GM21619 (cell line): Measurements from ENCODE around the gene EPS8L2.

ENCODE experiments used
- ATAC-seq: cut with Tn5 transposase; IDR thresholded peaks from one replicate; pipeline ENCODE4 v1.9.1; 2021; ENCODE audit not compliant: unreplicated experiment

EPS8L2 gene

DNA sequence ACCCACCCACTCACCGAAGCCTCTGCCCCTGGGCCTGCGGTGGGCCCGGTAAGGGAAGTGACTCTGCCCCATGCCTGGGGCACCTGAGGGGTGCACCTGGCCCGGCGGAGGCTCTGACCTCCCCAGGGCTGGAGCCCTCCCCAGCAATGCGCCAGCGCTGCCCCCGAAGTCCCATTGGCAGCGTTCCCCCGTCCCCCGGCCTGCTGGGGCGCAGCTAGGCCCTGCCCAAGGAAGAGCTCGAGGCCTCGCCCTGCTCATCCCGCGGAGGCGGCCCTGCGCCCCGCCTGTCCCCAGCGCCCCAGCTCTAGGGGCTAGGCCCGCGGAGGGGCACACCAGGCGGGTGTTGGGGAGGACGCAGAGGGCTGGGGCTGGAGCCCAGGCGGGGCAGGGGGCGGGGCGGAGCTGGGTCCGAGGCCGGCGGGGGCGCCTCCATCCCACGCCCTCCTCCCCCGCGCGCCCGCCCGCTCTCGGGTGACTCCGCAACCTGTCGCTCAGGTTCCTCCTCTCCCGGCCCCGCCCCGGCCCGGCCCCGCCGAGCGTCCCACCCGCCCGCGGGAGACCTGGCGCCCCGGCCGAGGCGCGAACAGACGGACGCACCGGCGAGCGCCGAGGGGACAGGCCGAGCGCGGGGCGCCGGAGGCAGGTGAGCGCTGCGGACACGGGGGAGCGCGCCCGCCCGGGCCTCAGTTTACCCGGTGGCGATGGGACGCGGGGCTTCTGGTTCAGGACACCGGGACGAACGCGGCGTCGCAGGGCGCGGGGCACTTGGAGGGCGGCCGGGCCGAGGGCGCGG, at the start of gene EPS8L2:
Gene EPS8L2, plus strand, starts transcription at position 586 of the 793 bp plus-strand sequence. CDS start 3,177 bp downstream, outside the sequence.
- no peak for ATAC-seq

DNA sequence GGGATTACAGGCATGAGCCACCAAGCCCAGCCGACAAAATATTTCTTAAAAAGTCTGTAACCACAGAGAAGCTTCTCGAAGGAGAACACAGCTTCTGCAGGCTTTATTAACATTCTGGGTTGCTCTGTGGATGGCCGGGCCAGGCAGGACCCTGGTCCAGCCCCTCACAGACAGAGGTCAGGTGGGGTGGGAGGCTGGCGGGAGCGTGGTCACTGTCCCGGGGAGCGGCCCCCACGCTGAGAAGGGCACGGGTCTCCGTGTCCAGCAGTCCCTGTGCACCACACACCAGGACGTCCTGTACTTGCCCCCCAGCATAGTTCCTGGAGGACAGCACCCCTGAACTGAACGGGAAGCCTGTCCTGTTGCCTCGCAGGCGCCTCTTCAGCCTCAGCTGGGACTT, 49.6 kb upstream of the EPS8L2 start:
- no peak for ATAC-seq

DNA sequence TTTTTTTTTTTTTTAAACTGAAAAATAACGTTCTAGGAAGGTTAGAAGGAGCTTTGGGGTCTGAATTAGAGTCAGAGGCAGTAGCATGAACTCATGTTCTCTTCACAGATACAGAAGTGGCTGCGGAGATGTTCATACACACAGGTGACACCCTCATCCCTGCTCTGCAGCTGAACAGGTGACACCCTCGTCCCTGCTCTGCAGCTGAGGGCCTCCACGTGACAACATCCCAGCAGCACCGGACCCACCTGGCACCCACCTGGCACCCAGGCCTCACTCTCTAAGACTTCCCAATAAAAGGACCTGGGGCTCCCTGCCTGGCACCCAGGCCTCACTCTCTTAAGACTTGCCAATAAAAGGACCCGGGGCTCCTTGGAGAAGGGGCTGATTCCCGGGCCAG, 49.2 kb upstream of the EPS8L2 start:
- ATAC-seq = no peak

DNA sequence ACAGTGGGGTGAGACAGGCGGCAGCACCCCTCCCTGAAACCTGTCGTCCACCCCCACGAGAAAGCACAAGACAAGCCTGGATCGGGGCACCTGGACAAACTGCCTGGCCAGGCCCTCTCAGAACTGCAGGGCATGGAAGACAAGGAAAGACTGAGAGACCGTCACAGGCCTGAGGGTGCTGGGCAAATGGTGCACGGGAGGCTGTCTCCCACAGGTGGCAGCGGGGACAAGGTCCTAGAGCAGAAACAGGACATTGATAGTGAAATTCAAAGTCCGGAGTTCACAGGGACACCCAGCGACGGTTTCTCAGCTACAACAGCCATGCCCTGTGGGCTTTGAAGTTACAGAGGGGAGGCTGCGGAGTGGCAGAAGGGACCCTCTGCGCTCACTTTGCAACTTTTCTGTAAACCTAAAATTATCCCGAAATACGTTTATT, 48.3 kb upstream of the EPS8L2 start:
- ATAC-seq = no peak

DNA sequence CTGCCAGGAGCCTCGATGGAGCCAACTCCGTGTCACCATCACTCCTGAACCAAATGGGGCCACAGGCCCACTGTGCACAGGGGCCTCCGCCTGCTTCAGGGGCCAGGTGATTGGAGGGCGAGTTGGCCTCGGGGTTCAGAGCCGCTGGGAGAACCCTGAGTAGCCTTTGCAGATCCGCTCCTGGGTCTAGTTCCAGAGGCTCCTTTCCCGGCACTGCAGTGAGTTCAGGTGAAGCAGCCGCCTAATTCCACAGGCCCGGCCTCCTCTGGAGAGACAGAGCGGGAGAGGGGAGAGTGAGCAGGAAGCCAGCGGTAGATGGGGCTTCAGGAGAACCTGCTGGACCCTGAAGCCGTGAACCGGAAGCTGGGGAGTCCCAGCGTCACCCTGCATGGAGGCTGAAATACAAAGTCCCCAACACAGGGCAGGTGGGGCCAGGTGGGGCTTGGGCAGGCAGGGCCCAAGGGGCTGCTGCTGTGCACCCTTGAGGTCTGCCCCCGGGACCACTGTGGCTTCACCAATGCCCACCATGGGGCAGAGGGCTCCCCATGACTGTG, 46.4 kb upstream of the EPS8L2 start:
- no peak for ATAC-seq

DNA sequence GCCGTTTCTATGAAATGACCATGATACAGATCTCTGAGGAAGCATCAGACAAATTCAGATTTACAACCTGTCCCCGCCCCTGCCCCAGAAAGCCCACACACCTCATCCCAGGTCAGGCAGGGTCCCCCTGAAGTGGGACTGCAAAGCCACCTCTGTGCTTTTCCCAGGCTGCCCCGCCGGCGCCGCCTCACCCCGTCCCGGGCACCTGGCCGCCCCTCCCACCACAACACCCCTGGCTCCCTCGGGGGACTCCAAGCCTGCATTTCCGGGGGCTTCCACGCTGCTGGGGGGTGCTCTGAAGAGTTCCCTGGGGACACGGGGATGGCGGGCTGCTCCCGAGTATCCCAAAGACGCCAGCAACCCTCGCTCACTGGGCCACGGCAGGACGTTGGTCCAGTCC, 45.8 kb upstream of the EPS8L2 start:
- no peak for ATAC-seq

DNA sequence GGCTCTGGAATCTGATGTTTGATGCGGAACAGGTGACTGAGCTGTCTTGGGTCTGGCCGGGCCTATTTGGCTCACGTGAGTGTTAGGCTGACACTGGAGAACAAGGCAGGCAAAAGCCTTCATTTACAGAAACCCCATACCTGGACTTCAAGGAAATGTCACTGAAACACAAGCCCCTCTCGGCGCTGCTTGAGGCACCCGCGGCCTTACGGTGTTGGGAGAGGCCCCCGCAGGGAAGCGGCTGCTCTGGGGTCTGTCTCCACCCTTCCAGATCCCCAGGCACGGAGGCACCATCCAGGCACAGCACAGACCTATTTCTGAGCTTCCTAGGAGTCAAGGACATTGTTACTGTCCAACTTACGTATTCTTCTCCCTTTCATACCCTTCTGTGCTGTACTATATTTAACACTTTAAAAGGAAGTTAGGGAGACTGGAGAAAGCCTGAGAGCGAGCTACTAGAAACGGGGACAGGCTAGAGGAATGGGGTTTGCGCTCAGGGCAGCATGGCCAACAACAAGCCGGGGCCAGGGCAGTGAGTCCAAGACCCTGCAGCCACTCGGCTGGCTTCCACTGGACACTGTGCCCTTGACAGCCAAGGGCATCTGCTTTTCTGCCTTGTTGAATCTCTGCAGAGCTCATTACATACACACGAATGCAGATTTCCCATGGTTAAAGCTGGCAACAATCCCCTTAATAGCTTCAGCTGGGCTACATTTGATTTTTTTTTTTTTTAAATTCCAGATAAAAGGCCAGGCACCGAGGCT, 45.2 kb upstream of the EPS8L2 start:
- no peak for ATAC-seq

DNA sequence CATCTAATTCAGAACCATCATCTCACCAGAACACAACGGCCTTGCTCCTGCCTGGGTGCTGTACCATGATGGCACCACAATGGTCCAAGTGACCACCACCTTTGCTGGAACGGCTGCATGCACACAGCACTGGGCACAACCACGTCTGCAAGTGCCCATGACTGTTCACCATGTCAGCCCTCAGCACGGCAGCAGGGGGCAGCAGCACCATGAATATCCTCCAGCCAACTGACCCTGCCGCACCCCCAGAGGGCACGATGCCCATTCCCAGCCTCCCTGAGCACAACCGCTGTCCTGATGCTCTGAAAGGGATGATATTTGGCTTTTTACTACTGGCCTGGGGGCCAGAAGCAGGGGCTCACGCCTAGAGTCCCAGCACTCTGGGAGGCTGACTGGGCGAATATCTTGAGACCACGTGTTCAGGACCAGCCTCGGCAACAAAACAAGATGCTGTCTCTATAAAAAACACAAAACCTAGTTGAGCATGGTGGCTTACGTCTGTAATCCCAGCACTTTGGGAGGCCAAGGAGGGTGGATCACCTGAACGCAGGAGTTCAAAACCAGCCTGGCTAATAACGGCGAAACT, 43.2 kb upstream of the EPS8L2 start:
- no peak for ATAC-seq

DNA sequence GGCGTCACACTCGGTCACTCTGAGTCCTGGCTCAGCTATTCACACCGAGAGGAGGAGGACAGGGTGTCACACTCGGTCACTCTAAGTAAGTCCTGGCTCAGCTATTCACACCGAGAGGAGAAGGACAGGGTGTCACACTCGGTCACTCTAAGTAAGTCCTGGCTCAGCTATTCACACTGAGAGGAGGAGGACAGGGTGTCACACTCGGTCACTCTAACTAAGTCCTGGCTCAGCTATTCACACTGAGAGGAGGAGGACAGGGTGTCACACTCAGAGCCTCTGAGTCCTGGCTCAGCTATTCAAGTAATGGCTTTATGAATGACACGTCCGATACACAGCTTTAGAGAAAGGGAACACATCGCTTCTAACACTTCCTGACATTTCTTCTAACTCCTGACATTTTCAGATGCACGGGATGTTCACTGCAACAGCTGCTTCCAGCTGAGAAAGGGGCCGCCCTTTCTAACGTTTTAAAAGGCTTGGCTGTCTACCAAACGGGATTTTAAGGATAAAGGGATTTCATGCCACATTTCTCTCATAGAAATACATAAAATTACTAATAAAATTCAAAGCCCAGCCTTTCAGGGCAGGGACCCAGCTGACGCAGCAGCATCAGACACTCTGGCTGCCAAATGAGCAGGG, 40.8 kb upstream of the EPS8L2 start:
- ATAC-seq = no peak

DNA sequence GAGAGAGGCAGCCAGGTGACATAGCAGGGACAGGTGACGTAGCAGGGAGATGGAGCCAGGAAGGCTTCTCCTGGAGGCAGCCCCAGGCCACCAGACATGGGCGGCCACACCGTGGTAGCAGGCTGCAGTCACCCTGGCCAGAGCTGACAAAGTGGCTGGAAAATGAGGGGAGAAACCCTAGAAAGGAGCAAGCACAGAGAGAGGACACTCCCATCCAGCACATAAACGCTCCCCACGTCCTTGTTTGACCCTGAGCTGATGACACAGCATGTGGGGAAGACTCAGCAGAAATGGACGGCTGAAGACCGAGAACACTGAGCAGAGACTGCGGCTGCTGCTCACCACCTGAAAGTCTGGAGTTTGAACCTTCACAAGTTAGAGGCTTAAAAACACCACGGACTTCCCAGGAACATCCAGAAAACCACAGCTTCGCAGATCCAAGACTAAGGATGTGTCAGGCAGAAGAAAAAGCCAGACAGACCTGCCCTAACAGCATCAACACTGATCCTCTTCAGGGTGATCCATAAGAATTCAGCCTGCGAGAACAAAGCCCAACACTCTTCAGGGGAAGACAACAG, 40.2 kb upstream of the EPS8L2 start:
- ATAC-seq = no peak

DNA sequence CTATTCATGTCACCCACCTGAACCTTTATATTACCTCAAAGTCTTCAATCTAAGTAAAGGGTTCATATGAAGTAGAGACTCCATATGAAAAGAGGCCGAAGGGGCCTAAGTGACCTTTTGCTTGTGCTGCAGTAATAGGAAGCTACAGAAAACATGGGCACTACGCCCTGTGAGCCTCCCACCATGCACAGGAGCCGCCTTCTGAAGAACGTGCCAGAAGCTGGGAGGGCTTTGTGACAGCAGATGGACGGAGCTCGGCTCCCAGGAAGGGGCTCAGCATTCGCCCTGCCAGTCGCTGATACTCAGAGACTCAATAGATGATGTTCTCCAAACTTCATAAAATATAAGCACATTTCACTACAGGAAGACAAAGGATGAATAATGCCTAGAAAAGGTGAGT, 32.2 kb upstream of the EPS8L2 start:
- ATAC-seq = no peak

DNA sequence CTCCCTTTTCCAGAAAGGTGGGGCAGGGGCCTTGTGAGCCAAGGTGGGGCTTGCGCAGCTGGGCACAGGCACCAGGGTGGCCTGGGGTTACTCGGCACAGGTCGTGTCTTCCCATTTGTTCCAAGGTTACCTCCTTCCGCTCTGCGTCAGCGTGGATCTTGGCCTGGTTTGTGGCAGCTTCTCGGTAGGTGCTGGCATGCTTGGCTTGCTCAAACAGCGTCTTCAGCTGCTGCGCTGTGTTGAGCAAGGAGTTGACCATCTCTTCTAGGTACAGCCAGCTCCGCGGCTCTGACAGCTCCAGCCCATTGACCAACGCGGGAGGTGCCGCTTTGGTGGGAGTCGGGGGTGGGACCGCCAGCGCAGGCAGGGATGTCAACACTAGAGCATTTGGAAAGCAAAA, 31.6 kb upstream of the EPS8L2 start:
- no peak for ATAC-seq

DNA sequence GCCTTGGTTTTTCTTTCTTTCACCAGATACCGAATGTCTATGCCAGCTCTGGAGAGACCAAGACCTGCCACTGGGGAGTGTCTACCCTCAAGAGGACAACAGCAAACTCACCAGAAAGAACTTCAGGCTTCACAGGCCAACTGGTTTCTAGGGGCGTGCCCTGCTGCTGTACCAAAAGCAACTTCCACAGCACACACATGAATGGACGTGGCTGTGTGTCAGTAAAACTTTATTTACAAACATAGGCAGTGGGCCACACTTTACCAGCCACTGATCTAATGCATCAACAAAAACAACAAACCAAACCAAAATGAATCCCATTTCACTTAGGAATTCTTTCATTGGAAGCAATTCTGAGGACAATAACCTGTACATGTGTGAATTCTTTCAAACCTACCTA, 27.7 kb upstream of the EPS8L2 start:
- no peak for ATAC-seq

DNA sequence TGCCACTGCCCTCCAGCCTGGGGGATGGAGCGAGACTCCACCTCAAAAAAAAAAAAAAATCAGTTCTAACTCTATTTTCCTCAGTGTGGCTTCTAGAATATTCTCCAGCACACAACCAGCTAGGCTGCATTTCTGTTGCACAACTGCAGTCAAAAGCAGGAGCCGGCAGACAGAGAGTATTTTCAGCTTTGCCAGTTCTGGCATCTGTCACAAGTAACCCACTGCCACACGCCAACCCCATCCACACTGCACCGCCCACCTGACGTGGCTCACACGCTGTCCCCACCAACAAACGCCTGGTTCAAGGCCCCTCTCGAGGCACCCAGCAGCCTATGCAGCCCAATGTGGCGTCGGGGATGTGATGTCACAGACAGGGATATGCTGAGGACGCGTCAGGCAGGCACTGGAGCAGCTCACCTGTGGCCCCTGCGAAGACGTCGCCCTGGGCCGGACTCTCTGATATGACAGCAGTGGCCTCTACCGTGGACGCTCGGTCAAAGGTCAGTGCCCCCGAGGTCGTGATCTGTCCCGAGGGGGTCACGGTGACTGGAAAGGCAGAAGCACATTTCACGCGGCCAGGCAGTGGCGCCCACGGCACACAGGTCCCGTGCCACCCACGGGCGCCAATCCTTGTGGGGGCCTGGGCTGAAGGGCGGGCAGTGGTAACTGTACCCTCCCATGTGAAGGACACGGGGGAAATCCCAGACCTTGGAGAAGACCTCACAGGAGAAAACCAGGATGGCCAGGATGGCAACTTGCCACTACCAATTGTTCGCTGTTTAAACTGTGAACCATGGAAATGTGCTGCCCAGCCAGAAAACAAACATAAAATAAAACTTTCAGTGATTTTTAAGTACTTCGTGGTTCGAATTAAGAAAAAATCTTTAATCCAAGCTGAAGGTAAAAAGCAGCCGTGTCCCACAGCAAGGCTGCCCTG, 26.5 kb upstream of the EPS8L2 start:
- no peak for ATAC-seq

DNA sequence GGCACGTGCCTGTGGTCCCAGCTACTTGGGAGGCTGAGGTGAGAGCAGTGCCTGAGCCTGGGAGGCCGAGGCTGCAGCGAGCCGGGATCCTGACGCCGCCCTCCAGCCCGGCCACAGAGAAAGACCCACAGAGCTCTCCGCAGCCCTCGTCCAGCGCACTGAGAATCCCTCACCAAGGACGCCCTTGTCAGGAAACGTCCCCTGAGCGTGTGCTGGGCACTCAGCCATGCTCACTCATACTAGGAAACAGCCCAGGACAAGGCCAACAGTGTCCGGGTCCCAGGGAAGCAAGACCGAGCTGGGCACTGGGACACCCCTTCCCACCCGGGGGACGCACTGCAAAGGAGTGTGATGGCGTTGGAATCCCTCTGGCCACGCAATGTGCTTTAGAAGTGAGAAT, 25.6 kb upstream of the EPS8L2 start:
- no peak for ATAC-seq

DNA sequence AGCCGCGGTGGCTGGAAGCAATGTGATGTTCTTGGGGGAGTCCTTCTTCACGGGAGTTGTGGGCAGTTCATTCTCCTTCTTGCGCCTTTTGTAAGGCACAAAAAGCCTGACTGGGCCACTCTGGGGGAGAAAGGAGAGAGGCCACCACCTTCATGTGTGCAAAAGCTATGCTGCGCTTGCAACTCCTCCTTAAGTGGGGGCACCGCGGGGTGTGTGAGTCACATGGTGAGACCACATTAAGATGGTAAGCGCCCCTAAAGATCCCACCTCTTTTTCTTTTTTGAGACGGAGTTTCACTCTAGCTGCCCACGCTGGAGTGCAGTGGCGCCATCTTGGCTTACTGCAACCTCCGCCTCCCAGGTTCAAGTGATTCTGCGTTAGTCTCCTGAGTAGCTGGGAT, 25.1 kb upstream of the EPS8L2 start:
- ATAC-seq = no peak

DNA sequence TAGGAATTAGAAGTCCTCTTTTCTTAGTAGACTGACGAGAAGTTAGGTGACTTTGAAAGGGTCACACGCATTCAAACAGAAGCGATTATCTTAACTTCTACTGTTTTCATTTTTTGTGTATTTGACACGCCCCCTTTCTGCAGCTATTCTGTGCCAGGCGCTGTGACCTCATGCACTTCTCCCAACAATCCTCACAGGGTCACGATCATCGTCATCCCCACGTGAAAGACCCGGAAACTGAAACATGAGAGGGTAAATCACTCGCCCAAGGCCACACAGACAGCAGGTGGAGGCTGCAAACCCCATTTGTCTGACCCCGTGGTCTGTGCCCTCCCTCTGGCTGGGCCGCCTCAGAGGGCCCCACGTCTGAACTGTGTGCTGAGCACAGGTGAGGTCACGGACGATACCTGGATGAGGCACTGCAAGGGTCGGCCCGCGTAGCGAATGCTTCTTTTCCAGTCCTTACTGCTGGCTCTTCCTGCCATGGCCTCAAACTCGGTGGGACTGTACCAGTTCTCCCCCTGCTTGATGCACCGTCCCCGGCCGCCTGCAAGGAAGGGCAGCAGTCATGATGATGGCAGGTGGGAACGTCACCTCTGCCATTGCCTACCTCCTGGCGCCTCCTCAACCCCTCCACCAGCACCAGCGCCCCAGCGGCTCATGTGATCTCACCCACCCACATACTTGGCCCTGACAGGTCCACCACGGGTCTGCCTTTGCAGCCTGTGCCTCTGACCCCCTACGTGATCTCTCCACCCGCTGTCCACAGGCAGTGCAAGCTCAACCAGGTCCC, 19.4 kb upstream of the EPS8L2 start:
- no peak for ATAC-seq

DNA sequence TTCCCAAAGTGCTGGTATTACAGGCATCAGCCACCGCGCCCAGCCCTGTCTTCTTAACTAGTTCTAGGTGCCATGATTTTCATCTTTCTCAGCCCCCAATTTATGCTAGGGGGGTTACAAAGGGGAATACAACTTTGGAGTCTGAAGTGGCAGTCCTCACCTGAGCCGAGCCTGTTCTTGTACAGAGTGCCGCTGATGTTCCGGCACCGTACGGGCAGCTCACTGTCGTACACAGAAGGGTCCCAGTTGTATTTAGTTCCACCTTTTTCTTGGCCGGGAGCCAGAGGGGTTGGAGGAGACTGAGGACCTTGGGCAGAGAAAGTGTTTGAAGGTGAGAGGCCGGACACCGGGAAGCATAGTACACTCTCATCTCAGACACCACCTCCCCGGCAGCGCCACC, 18.3 kb upstream of the EPS8L2 start:
- ATAC-seq = no peak

DNA sequence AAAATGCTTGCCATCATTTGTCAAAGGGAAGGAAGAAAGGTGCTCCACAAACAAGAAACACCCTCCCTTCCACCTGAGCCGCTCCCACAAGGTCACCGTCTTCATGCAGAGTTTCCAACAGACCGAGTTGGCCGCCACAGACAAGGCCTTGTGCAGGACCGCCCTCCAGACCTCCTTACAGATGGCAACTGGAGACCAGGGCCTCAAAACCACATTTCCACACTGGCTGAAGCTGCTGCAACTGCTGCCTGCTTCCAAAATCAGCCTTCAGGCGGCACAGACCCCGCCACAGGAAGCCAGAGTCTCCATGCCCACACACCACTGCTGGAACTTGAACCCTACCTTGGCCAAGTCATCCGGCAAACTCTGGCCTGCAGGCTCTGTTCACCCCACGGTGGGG, 17.4 kb upstream of the EPS8L2 start:
- ATAC-seq = no peak
